NCI-H2107 treated with DMSO at 0.1 percent for 48 hours (cell line): ENCODE results near the gene SIK2.
"Not testable (repeated sequence)": the region's sequence is repeated elsewhere in the genome, so short reads cannot be mapped to it uniquely, and the experiment has no call there.

Experiments used
- DNase-seq: peaks from one replicate; lab custom pipeline; 2025; ENCODE audit not compliant: unreplicated experiment; lab: John Stamatoyannopoulos, UW

The SIK2 gene

GRCh38 chr11:111748035-111748804 lies 146.0 kb downstream of the SIK2 start:
- DNase-seq: no peak

GRCh38 chr11:111749646-111750045 lies 147.4 kb downstream of the SIK2 start:
- DNase-seq: no peak

GRCh38 chr11:111756097-111756496 lies 153.8 kb downstream of the SIK2 start:
- no peak for DNase-seq

GRCh38 chr11:111759376-111759775 lies 157.1 kb downstream of the SIK2 start:
- DNase-seq: no peak

- no peak for DNase-seq
Measured at GRCh38 chr11:111759778-111760407, 157.6 kb downstream of the SIK2 start.

GRCh38 chr11:111761036-111761435 lies 158.8 kb downstream of the SIK2 start:
- DNase-seq: no peak

- no peak for DNase-seq
Measured at GRCh38 chr11:111762526-111762925, 160.3 kb downstream of the SIK2 start.

GRCh38 chr11:111762981-111763643 lies 160.9 kb downstream of the SIK2 start:
- no peak for DNase-seq

- no peak for DNase-seq
Measured at GRCh38 chr11:111764621-111765020, 162.4 kb downstream of the SIK2 start.

- DNase-seq: peak; percentile 25
Measured at GRCh38 chr11:111765320-111765983, 163.2 kb downstream of the SIK2 start.

- DNase-seq: peak; percentile 37
Measured at GRCh38 chr11:111765984-111766833, 164.0 kb downstream of the SIK2 start, which contains the start of gene PPP2R1B. TSS of gene PPP2R1B (minus strand) at chr11:111766389. CDS start at chr11:111766361, 28 bp downstream.

- no peak for DNase-seq
Measured at GRCh38 chr11:111766834-111767142, 164.5 kb downstream of the SIK2 start.

- DNase-seq: no peak
Measured at GRCh38 chr11:111770581-111771134, 168.4 kb downstream of the SIK2 start.

GRCh38 chr11:111771205-111771604 lies 169.0 kb downstream of the SIK2 start:
- DNase-seq: not testable (repeated sequence)

GRCh38 chr11:111772535-111772934 lies 170.3 kb downstream of the SIK2 start:
- no peak for DNase-seq

- DNase-seq: no peak
Measured at GRCh38 chr11:111774955-111775710, 172.9 kb downstream of the SIK2 start.

- no peak for DNase-seq
Measured at GRCh38 chr11:111776398-111777093, 174.3 kb downstream of the SIK2 start.

GRCh38 chr11:111777094-111778046 lies 175.1 kb downstream of the SIK2 start:
- peak; percentile 63 for DNase-seq
